Epithelial cell of prostate (primary cell): Measurements from ENCODE around the gene SLF2.
"Not testable (repeated sequence)": the region's sequence is repeated elsewhere in the genome, so short reads cannot be mapped to it uniquely, and the experiment has no call there.

Experiments
- DNase-seq: peaks from one replicate; pipeline ENCODE4 v3.0.0-alpha.2; 2011; ENCODE audit warnings: low read depth, low spot score
- H3K27ac ChIP-seq: fragments of 450-650 bp; 2 replicates; pipeline ENCODE4 v1.5.1; 2017; ENCODE audit warnings: mild to moderate bottlenecking

Gene SLF2

GRCh38 chr10:100975397-100975796, 62.6 kb downstream of the SLF2 start:
- DNase-seq, H3K27ac ChIP-seq: not testable (repeated sequence)

GRCh38 chr10:100976906-100977305, 64.1 kb downstream of the SLF2 start:
- H3K27ac ChIP-seq: no peak overlapping the region
- DNase-seq: no peak

- no peak for DNase-seq
- no peak overlapping the region for H3K27ac ChIP-seq
These were observed 64.7 kb downstream of the SLF2 start for GRCh38 chr10:100977436-100977835.

- DNase-seq: no peak
- H3K27ac ChIP-seq: no peak overlapping the region
These were observed 65.5 kb downstream of the SLF2 start for GRCh38 chr10:100978121-100978900.

- no peak overlapping the region for H3K27ac ChIP-seq
- DNase-seq: no peak
These were observed 66.1 kb downstream of the SLF2 start for GRCh38 chr10:100978901-100979195.

- no peak for DNase-seq
- no peak overlapping the region for H3K27ac ChIP-seq
These were observed 67.1 kb downstream of the SLF2 start for GRCh38 chr10:100979791-100980272.

GRCh38 chr10:100980311-100980710, 67.5 kb downstream of the SLF2 start:
- H3K27ac ChIP-seq: no peak overlapping the region

GRCh38 chr10:100980711-100981110, 67.9 kb downstream of the SLF2 start:
- no peak for DNase-seq
- H3K27ac ChIP-seq: no peak overlapping the region

More at GRCh38 chr10:100980311-100980710, 67.5 kb downstream of the SLF2 start:
- no peak for DNase-seq

- no peak for DNase-seq
- H3K27ac ChIP-seq: no peak overlapping the region
These were observed 68.5 kb downstream of the SLF2 start for GRCh38 chr10:100981178-100981772.

GRCh38 chr10:100982916-100983830, 70.4 kb downstream of the SLF2 start:
- no peak for DNase-seq
- no peak overlapping the region for H3K27ac ChIP-seq

- no peak for DNase-seq
- H3K27ac ChIP-seq: no peak overlapping the region
These were observed 71.3 kb downstream of the SLF2 start for GRCh38 chr10:100983868-100984671.

GRCh38 chr10:100984672-100985177, 72.0 kb downstream of the SLF2 start:
- H3K27ac ChIP-seq: no peak overlapping the region
- no peak for DNase-seq

- H3K27ac ChIP-seq: no peak overlapping the region
These were observed 72.6 kb downstream of the SLF2 start for GRCh38 chr10:100985336-100985735.

GRCh38 chr10:100986623-100986951, 73.8 kb downstream of the SLF2 start:
- H3K27ac ChIP-seq: peak overlapping the region; percentile 81
- DNase-seq: no peak

More at GRCh38 chr10:100985336-100985735, 72.6 kb downstream of the SLF2 start:
- no peak for DNase-seq

- DNase-seq: no peak
- H3K27ac ChIP-seq: peak within 1 kb of the TSS; percentile 81
These were observed 74.4 kb downstream of the SLF2 start, which contains the start of the genes MRPL43 and TWNK for GRCh38 chr10:100986952-100987684. Gene MRPL43 (minus strand): TSS chr10:100987497. CDS start chr10:100987443, 54 bp downstream. Gene TWNK (plus strand): TSS chr10:100987543. CDS start chr10:100988211, 668 bp downstream.

GRCh38 chr10:100987685-100988049, 74.9 kb downstream of the SLF2 start:
- no peak for DNase-seq
- peak overlapping the region; percentile 81 for H3K27ac ChIP-seq

GRCh38 chr10:100988166-100988565, 75.4 kb downstream of the SLF2 start:
- H3K27ac ChIP-seq: no peak overlapping the region
- no peak for DNase-seq

GRCh38 chr10:100989088-100989487, 76.3 kb downstream of the SLF2 start:
- DNase-seq: no peak
- H3K27ac ChIP-seq: no peak overlapping the region
